SU-DHL-6 (cell line): ENCODE results near the gene MICAL2.

Experiments
- H2AFZ ChIP-seq: fragments of 200-600 bp; sonication (generic); 2 replicates; pipeline ENCODE4 v1.6.1; 2014; ENCODE audit warnings: low read depth, mild to moderate bottlenecking, moderate library complexity, mixed read lengths, antibody characterized with exemption, low read length; ENCODE audit not compliant: severe bottlenecking
- H3F3A ChIP-seq: fragments of 200-600 bp; shearing (Covaris generic); 2 replicates; pipeline ENCODE4 v1.6.0; 2016; ENCODE audit warnings: antibody characterized with exemption, mild to moderate bottlenecking; ENCODE audit not compliant: insufficient read depth
- H3K27ac ChIP-seq: fragments of 200-600 bp; sonication (generic); 2 replicates; pipeline ENCODE4 v1.5.1; 2016; ENCODE audit warnings: low read depth, mild to moderate bottlenecking, low read length, moderate library complexity, mixed read lengths
- H3K27me3 ChIP-seq: fragments of 200-600 bp; sonication (generic), shearing (Covaris generic); 2 replicates; pipeline ENCODE4 v1.6.0; 2014; ENCODE audit warnings: mild to moderate bottlenecking, low read length
- H3K36me3 ChIP-seq: fragments of 200-600 bp; sonication (generic); 2 replicates; pipeline ENCODE4 v1.6.1; 2014; ENCODE audit warnings: mild to moderate bottlenecking, low read length, mixed read lengths
- H3K4me2 ChIP-seq: fragments of 300-600, 200-600 bp; shearing (Covaris generic), sonication (generic); 2 replicates; pipeline ENCODE4 v1.6.0; 2014; ENCODE audit warnings: low read length, low read depth, mild to moderate bottlenecking; ENCODE audit not compliant: poor library complexity, severe bottlenecking
- H3K4me3 ChIP-seq: fragments of 200-600 bp; sonication (generic); 2 replicates; pipeline ENCODE4 v1.5.1; 2014; ENCODE audit warnings: antibody characterized with exemption, low read length, mild to moderate bottlenecking, mixed read lengths; ENCODE audit not compliant: insufficient read depth, poor library complexity, severe bottlenecking
- H3K79me2 ChIP-seq: fragments of 200-600 bp; sonication (generic); 2 replicates; pipeline ENCODE4 v1.6.1; 2014; ENCODE audit warnings: mild to moderate bottlenecking, low read length, moderate library complexity; ENCODE audit not compliant: insufficient read depth
- H3K9ac ChIP-seq: fragments of 200-600 bp; sonication (generic); 2 replicates; pipeline ENCODE4 v1.7.0; 2014; ENCODE audit warnings: mild to moderate bottlenecking, low read length
- H3K9me2 ChIP-seq: fragments of 200-600 bp; sonication (generic); replicated peaks from 2 replicates; pipeline ENCODE4 v1.6.1; 2014; ENCODE audit warnings: low read length; ENCODE audit not compliant: insufficient read depth
- H3K9me3 ChIP-seq: fragments of 200-600 bp; sonication (generic); 2 replicates; pipeline ENCODE4 v1.6.1; 2014; ENCODE audit warnings: low read length, mixed read lengths; ENCODE audit not compliant: insufficient read depth
- H4K20me1 ChIP-seq: fragments of 200-600 bp; sonication (generic); 2 replicates; pipeline ENCODE4 v1.6.1; 2014; ENCODE audit warnings: low read depth, mild to moderate bottlenecking, antibody characterized with exemption, low read length, moderate library complexity, mixed read lengths
- CTCF ChIP-seq: fragments of 200-600 bp; sonication (generic); IDR thresholded peaks from one replicate; pipeline ENCODE4 v1.5.1; 2017; ENCODE audit warnings: antibody characterized with exemption, mild to moderate bottlenecking, low read length, moderate library complexity; ENCODE audit not compliant: insufficient read depth, poor library complexity, severe bottlenecking
- EZH2phosphoT487 ChIP-seq: fragments of 200-600 bp; sonication (generic), shearing (Covaris generic); conservative IDR thresholded peaks from 2 replicates; pipeline ENCODE4 v1.6.1; 2018; ENCODE audit warnings: mild to moderate bottlenecking, antibody characterized with exemption, low read length, moderate library complexity, mixed read lengths

MICAL2 gene

GRCh38 chr11:12064136-12064953, 46.0 kb upstream of the MICAL2 start:
- H3K4me2 ChIP-seq: no peak overlapping the region
- no peaks in the 10 kb centered on the region for H3K9me2 ChIP-seq
- H3K9ac ChIP-seq: no peak overlapping the region
- H3F3A ChIP-seq: no peaks in the 10 kb centered on the region
- H3K36me3 ChIP-seq: no peaks in the 10 kb centered on the region
- no peak overlapping the region for H3K4me3 ChIP-seq
- H3K27me3 ChIP-seq: no peaks in the 10 kb centered on the region
- no peaks in the 10 kb centered on the region for H4K20me1 ChIP-seq
- no peak overlapping the region for H3K27ac ChIP-seq
- no peaks in the 10 kb centered on the region for H3K79me2 ChIP-seq
- no peak for TF ChIP-seq CTCF
- no peak for TF ChIP-seq EZH2phosphoT487
- H2AFZ ChIP-seq: no peak overlapping the region
- no peaks in the 10 kb centered on the region for H3K9me3 ChIP-seq

GRCh38 chr11:12064954-12065280, 45.5 kb upstream of the MICAL2 start:
- Histone ChIP-seq H3K9ac (no peak overlapping the region), H4K20me1 (no peaks in the 10 kb centered on the region), H3K4me2 (no peak overlapping the region), H3K27me3 (no peaks in the 10 kb centered on the region), H2AFZ (no peak overlapping the region), H3K9me3 (no peaks in the 10 kb centered on the region), H3K9me2 (no peaks in the 10 kb centered on the region), H3F3A (no peaks in the 10 kb centered on the region), H3K4me3 (no peak overlapping the region), H3K27ac (no peak overlapping the region), H3K79me2 (no peaks in the 10 kb centered on the region), H3K36me3 (no peaks in the 10 kb centered on the region)
- no peak for TF ChIP-seq EZH2phosphoT487
- no peak for TF ChIP-seq CTCF

GRCh38 chr11:12066056-12066798, 44.2 kb upstream of the MICAL2 start:
- H2AFZ ChIP-seq: no peak overlapping the region
- H3K9me2 ChIP-seq: no peaks in the 10 kb centered on the region
- no peaks in the 10 kb centered on the region for H3K79me2 ChIP-seq
- no peak overlapping the region for H3K27ac ChIP-seq
- no peak overlapping the region for H3K9ac ChIP-seq
- H3F3A ChIP-seq: no peaks in the 10 kb centered on the region
- no peaks in the 10 kb centered on the region for H3K36me3 ChIP-seq
- no peaks in the 10 kb centered on the region for H3K9me3 ChIP-seq
- no peaks in the 10 kb centered on the region for H3K27me3 ChIP-seq
- H3K4me2 ChIP-seq: no peak overlapping the region
- no peak overlapping the region for H3K4me3 ChIP-seq
- TF ChIP-seq CTCF (no peak), EZH2phosphoT487 (no peak)
- no peaks in the 10 kb centered on the region for H4K20me1 ChIP-seq
